H1 (cell line): ENCODE results near the gene MRPS24. TPM values are rescaled to one million over a fixed set of nuclear protein-coding genes. Genes with fewer than 3 reads are reported as not detected.

Source experiments
- ASH2L ChIP-seq: fragments of 200-600, 300-600 bp; sonication (generic); IDR thresholded peaks from one replicate; pipeline ENCODE4 v1.7.1; 2017; ENCODE audit warnings: low read length
- CHD2 ChIP-seq: IDR thresholded peaks from 2 replicates; pipeline ENCODE4 v1.6.1; 2012; ENCODE audit warnings: low read length, improper control_type of control experiment
- KDM4A ChIP-seq: IDR thresholded peaks from one replicate; pipeline ENCODE4 v1.7.1; 2012; ENCODE audit warnings: low read depth, mild to moderate bottlenecking, moderate library complexity, low read length, inconsistent platforms; ENCODE audit not compliant: severe bottlenecking
- POLR2AphosphoS5 ChIP-seq: IDR thresholded peaks from 2 replicates; pipeline ENCODE4 v1.6.1; 2011; ENCODE audit warnings: low read depth, low read length
- SP4 ChIP-seq: IDR thresholded peaks from 2 replicates; pipeline ENCODE4 v1.6.1; 2012; ENCODE audit warnings: low read length, inconsistent platforms
- YY1 ChIP-seq: IDR thresholded peaks from 2 replicates; pipeline ENCODE4 v1.6.1; 2011; ENCODE audit warnings: low read depth, mild to moderate bottlenecking, low read length
- polyA plus RNA-seq, 7 experiments: library from polyadenylated mRNA; depleted of rRNA in 3 of 7; stranded (reverse) in 5 of 7; unstranded in 2 of 7; fragments of >200 nt in 5 of 7; fragments of 200-250 nt in 2 of 7; gene quantifications; 1 replicate in 5 of 7; 2 replicates in 1 of 7; 4 replicates in 1 of 7; pipeline versions ENCODE4 v1.2.1 to v1.2.3, GENCODE V29; 2011 to 2013; ENCODE audit warnings: missing spikeins in 2 of 7, mixed read lengths in 2 of 7
- total RNA-seq: library from RNA; stranded (reverse); fragmentation: NEBNext Ultra II Directional; extraction: Animal tissue kit (Norgen Biotek cat#: 25700); gene quantifications from 2 replicates; pipeline ENCODE4 v1.2.1, GENCODE V29; 2021

Gene MRPS24
- total and polyA plus RNA-seq, 2 of the 8 experiments (the other 6 are each of a cell fraction or from before 2014, with no cell fraction given): 133 to 347 TPM

GRCh38 chr7:43876241-43876640 is 6.9 kb upstream of the MRPS24 start (continued):
- TF ChIP-seq YY1 (no peak), POLR2AphosphoS5 (no peak), CHD2 (no peak), SP4 (no peak), ASH2L (no peak), KDM4A (no peak)
